GM23248 (cell line): ENCODE measurements around the gene NR4A1. TPM values are rescaled to one million over a fixed set of nuclear protein-coding genes. Genes with fewer than 3 reads are reported as not detected.
A peak's percentile ranks its signal among the peaks of the same experiment; 100 is the strongest.

Source experiments
- DNase-seq: peaks from one replicate; pipeline ENCODE4 v3.0.0-alpha.2; 2015
- H2AFZ ChIP-seq: fragments of 200-600 bp; sonication (generic); 2 replicates; pipeline ENCODE4 v1.6.1; 2016; ENCODE audit warnings: antibody characterized with exemption
- H3F3A ChIP-seq: fragments of 200-600 bp; sonication (generic); 2 replicates; pipeline ENCODE4 v1.6.1; 2016; ENCODE audit warnings: mild to moderate bottlenecking, antibody characterized with exemption, mixed run types; ENCODE audit not compliant: insufficient read depth
- H3K27ac ChIP-seq: fragments of 200-600 bp; sonication (generic); 2 replicates; pipeline ENCODE4 v1.5.1; 2016; ENCODE audit warnings: mild to moderate bottlenecking
- H3K27me3 ChIP-seq: fragments of 200-600 bp; sonication (generic); replicated peaks from 2 replicates; pipeline ENCODE4 v1.6.1; 2016; ENCODE audit warnings: mild to moderate bottlenecking; ENCODE audit not compliant: insufficient read depth
- H3K36me3 ChIP-seq: fragments of 200-600 bp; sonication (generic); 2 replicates; pipeline ENCODE4 v1.6.1; 2016; ENCODE audit warnings: low read depth, mild to moderate bottlenecking
- H3K4me1 ChIP-seq: fragments of 200-600 bp; sonication (generic); 2 replicates; pipeline ENCODE4 v1.6.1; 2016; ENCODE audit warnings: mild to moderate bottlenecking; ENCODE audit not compliant: insufficient read depth
- H3K4me2 ChIP-seq: fragments of 200-600 bp; sonication (generic); one replicate; pipeline ENCODE4 v1.6.1; 2016; ENCODE audit warnings: mild to moderate bottlenecking; ENCODE audit not compliant: unreplicated experiment
- H3K4me3 ChIP-seq: fragments of 200-600 bp; sonication (generic); 2 replicates; pipeline ENCODE4 v1.5.1; 2016; ENCODE audit warnings: mild to moderate bottlenecking
- H3K79me2 ChIP-seq: fragments of 200-600 bp; sonication (generic); 2 replicates; pipeline ENCODE4 v1.6.1; 2016; ENCODE audit warnings: mild to moderate bottlenecking; ENCODE audit not compliant: insufficient read depth
- H3K9ac ChIP-seq: fragments of 200-600 bp; sonication (generic); 2 replicates; pipeline ENCODE4 v1.6.1; 2016; ENCODE audit warnings: mild to moderate bottlenecking
- H3K9me2 ChIP-seq: fragments of 200-600 bp; sonication (generic); 2 replicates; pipeline ENCODE4 v1.6.1; 2016; ENCODE audit warnings: mixed run types, mild to moderate bottlenecking, moderate library complexity; ENCODE audit not compliant: insufficient read depth
- H3K9me3 ChIP-seq: fragments of 200-600 bp; sonication (generic); one replicate; pipeline ENCODE4 v1.6.1; 2017; ENCODE audit warnings: low read depth
- H4K20me1 ChIP-seq: fragments of 200-600 bp; sonication (generic); 2 replicates; pipeline ENCODE4 v1.6.0; 2016; ENCODE audit not compliant: insufficient read depth
- EZH2 ChIP-seq: fragments of 200-600 bp; sonication (generic); IDR thresholded peaks from 2 replicates; pipeline ENCODE4 v1.6.1; 2018; ENCODE audit warnings: antibody characterized with exemption, mild to moderate bottlenecking; ENCODE audit not compliant: insufficient read depth, poor library complexity, severe bottlenecking
- EZH2phosphoT487 ChIP-seq: fragments of 200-600 bp; sonication (generic); IDR thresholded peaks from 2 replicates; pipeline ENCODE4 v1.6.1; 2018; ENCODE audit warnings: antibody characterized with exemption, moderate library complexity, mild to moderate bottlenecking, low read depth; ENCODE audit not compliant: insufficient read depth
- WGBS, 2 experiments: methylation state at CpG; one replicate each; pipeline ENCODE4 v1.1.6; 2015 to 2017; ENCODE audit warnings: low lambda C conversion rate in 2 of 2, low coverage in 1 of 2; ENCODE audit errors: missing lambda C conversion rate in 2 of 2; 5-methylcytosine and 5-hydroxymethylcytosine counted together
- in situ Hi-C: fragments of 300-500 bp; cut with MboI; formaldehyde crosslinking; loops from 2 replicates; pipeline ENCODE4 v1.15.0; 2020
- polyA plus RNA-seq: library from polyadenylated mRNA; unstranded; fragments of >200 nt; fragmentation: Nextera tagmentation; extraction: Ambion mirVana; gene quantifications from 2 replicates; pipeline ENCODE4 v1.2.1, GENCODE V29; 2016
- total RNA-seq: library from RNA; depleted of rRNA; stranded (reverse); fragments of >200 nt; shearing (Covaris generic); gene quantifications from 2 replicates; pipeline ENCODE4 v1.2.3, GENCODE V29; 2014

NR4A1 gene
- total and polyA plus RNA-seq, 2 experiments from 2014 or later = 11.1 to 13.1 TPM

GRCh38 chr12:52027085-52027843 lies 24.0 kb upstream of the NR4A1 start:
- Histone ChIP-seq H3K9ac (no peak overlapping the region), H3K27me3 (no peaks in the 10 kb centered on the region), H3K9me3 (no peaks in the 10 kb centered on the region), H2AFZ (no peak overlapping the region), H3K79me2 (no peaks in the 10 kb centered on the region), H3K36me3 (no peaks in the 10 kb centered on the region), H3K4me1 (peaks cover 8% of the 10 kb centered on the region), H4K20me1 (no peaks in the 10 kb centered on the region), H3K9me2 (no peaks in the 10 kb centered on the region), H3K27ac (no peak overlapping the region), H3K4me3 (no peak overlapping the region), H3K4me2 (no peak overlapping the region), H3F3A (peaks cover 6% of the 10 kb centered on the region)
- in situ Hi-C loops = no loop called here
- TF ChIP-seq EZH2 (no peak), EZH2phosphoT487 (no peak)
- DNase-seq = no peak
- 75 to 80% methylated on average over 11 to 12 of the region's 12 CpGs for WGBS, 2 experiments

GRCh38 chr12:52029685-52030084 lies 21.6 kb upstream of the NR4A1 start:
- no peaks in the 10 kb centered on the region for H3K36me3 ChIP-seq
- H3K9me3 ChIP-seq = no peaks in the 10 kb centered on the region
- H3K9me2 ChIP-seq = no peaks in the 10 kb centered on the region
- in situ Hi-C loops = no loop called here
- TF ChIP-seq EZH2 = no peak
- H3K27ac ChIP-seq = no peak overlapping the region
- 75 to 79% methylated on average over 4 of the region's 4 CpGs for WGBS, 2 experiments
- no peaks in the 10 kb centered on the region for H4K20me1 ChIP-seq
- peak; percentile 57 for DNase-seq
- no peaks in the 10 kb centered on the region for H3K79me2 ChIP-seq
- H3K9ac ChIP-seq = no peak overlapping the region
- H3K27me3 ChIP-seq = no peaks in the 10 kb centered on the region
- H3K4me2 ChIP-seq = no peak overlapping the region
- peaks cover 10% of the 10 kb centered on the region for H3F3A ChIP-seq
- H2AFZ ChIP-seq = no peak overlapping the region
- no peak overlapping the region for H3K4me3 ChIP-seq
- H3K4me1 ChIP-seq = peaks cover 17% of the 10 kb centered on the region

DNA sequence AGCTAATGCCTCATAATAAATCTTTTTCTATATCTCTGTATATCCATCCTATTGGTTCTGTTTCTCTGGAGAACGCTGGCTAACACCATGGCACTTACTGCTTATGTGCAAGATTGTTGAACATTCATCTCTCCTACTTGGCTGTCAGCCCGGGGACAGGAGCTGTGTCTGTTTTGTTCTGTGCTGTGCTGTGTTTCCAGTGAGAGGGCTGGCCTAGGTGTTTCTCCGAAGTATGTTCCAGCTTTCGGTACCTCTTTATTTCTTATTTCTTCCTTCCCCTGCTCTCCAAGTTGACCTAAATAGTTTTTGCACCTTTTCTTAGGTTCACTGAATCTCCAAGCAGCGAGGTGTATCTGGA lies 18.8 kb upstream of the NR4A1 start:
- H3K27ac ChIP-seq = peak overlapping the region; percentile 94
- 2% methylated on average over 5 of the region's 5 CpGs for WGBS, 2 experiments
- H3K79me2 ChIP-seq = no peaks in the 10 kb centered on the region
- peaks cover 13% of the 10 kb centered on the region for H3K4me1 ChIP-seq
- no peaks in the 10 kb centered on the region for H3K9me3 ChIP-seq
- H2AFZ ChIP-seq = peak overlapping the region; percentile 76
- no peaks in the 10 kb centered on the region for H3K27me3 ChIP-seq
- peak overlapping the region; percentile 89 for H3K9ac ChIP-seq
- no peaks in the 10 kb centered on the region for H3K9me2 ChIP-seq
- peaks cover 15% of the 10 kb centered on the region for H3F3A ChIP-seq
- peak overlapping the region; percentile 72 for H3K4me3 ChIP-seq
- H4K20me1 ChIP-seq = no peaks in the 10 kb centered on the region
- TF ChIP-seq EZH2 (no peak), EZH2phosphoT487 (no peak)
- in situ Hi-C loops = no loop called here
- peak overlapping the region; percentile 95 for H3K4me2 ChIP-seq
- DNase-seq = peak; percentile 91
- no peaks in the 10 kb centered on the region for H3K36me3 ChIP-seq

DNA sequence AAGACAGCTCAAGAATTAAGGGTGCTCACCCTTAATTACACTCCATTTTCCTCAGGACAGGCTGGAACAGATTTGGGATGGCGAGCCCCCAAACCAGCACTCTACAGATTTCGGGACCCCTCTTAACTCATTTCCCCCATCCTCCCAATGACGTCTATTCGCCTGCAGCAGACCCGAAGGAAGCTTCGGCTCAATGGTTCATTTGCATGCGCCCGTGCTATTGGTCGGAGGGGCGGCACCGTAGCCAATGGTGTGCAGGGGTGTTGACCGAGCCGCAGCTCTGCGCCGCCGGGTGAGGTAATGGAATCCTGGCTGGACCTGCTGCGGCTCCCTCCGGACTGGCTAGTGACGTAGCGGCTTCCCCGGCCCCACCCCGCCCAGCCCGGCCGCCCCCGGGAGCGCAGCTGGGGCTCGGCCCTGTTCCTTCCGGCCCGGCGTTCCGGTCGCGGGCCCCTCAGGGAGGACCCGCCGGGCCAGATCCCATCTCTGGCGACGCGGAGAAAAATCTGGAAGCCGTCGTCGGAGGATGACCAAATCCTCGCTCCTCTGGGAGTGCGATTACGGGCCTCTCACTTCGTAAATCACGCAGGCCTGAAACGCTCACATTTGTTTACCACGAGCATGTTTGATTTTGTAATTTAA lies 18.3 kb upstream of the NR4A1 start:
- Histone ChIP-seq H3K9me2 (no peaks in the 10 kb centered on the region), H3F3A (peaks cover 15% of the 10 kb centered on the region), H3K4me3 (peak overlapping the region; percentile 72), H3K79me2 (no peaks in the 10 kb centered on the region), H3K36me3 (no peaks in the 10 kb centered on the region), H3K4me1 (peaks cover 13% of the 10 kb centered on the region), H2AFZ (peak overlapping the region; percentile 76), H3K27me3 (no peaks in the 10 kb centered on the region), H3K27ac (peak overlapping the region; percentile 94), H3K9me3 (no peaks in the 10 kb centered on the region), H3K4me2 (peak overlapping the region; percentile 95), H3K9ac (peak overlapping the region; percentile 89), H4K20me1 (no peaks in the 10 kb centered on the region)
- DNase-seq = peak; percentile 99
- WGBS, 2 experiments = 1 to 2% methylated on average over 44 to 47 of the region's 48 CpGs
- in situ Hi-C loops = no loop called here
- TF ChIP-seq EZH2 = no peak
- no peak for TF ChIP-seq EZH2phosphoT487
